Kidney (tissue), 14 donors: ENCODE measurements around the gene CNTN6. TPM values are rescaled to one million over a fixed set of nuclear protein-coding genes. Genes with fewer than 3 reads are reported as not detected.

Experiments used
- DNase-seq, 5 donors: peaks; one replicate each; pipeline ENCODE4 v3.0.0-alpha.2; 2013 to 2020
- FAIRE-seq: peaks from 2 replicates; lab custom pipeline; 2012; peaks lifted over from hg19 to GRCh38; lab: Jason Lieb, UNC
- H3K27ac ChIP-seq, 2 donors: one replicate each; pipeline ENCODE4 v1.7.0; 2013; ENCODE audit warnings: low read depth in 2 of 2, low read length in 2 of 2, inconsistent platforms in 1 of 2
- H3K27me3 ChIP-seq: one replicate; pipeline ENCODE4 v1.7.1; 2013; ENCODE audit warnings: low read length, inconsistent platforms; ENCODE audit not compliant: control insufficient read depth, insufficient read depth
- H3K36me3 ChIP-seq, 3 donors: one replicate each; pipeline versions ENCODE4 v1.7.0 to v1.7.1; 2013; ENCODE audit warnings: low read length in 3 of 3, control low read depth in 1 of 3, inconsistent platforms in 1 of 3; ENCODE audit not compliant: insufficient read depth in 3 of 3, control insufficient read depth in 2 of 3
- H3K4me1 ChIP-seq, 3 donors: one replicate each; pipeline versions ENCODE4 v1.7.0 to v1.7.1; 2013; ENCODE audit warnings: low read length in 3 of 3, inconsistent platforms in 1 of 3, low read depth in 1 of 3; ENCODE audit not compliant: control insufficient read depth in 2 of 3, insufficient read depth in 2 of 3
- H3K4me3 ChIP-seq, 3 donors: one replicate each; pipeline versions ENCODE4 v1.7.0 to v1.8.1; 2013; ENCODE audit warnings: low read length in 3 of 3, control low read depth in 1 of 3, inconsistent platforms in 1 of 3
- H3K9ac ChIP-seq, 3 donors: one replicate each; pipeline versions ENCODE4 v1.7.0 to v1.7.1; 2013; ENCODE audit warnings: low read length in 3 of 3, control low read depth in 1 of 3, inconsistent platforms in 1 of 3
- H3K9me3 ChIP-seq, 3 donors: one replicate each; pipeline versions ENCODE4 v1.7.0 to v1.7.1; 2013; ENCODE audit warnings: low read length in 3 of 3, control low read depth in 1 of 3, inconsistent platforms in 1 of 3; ENCODE audit not compliant: control insufficient read depth in 2 of 3, insufficient read depth in 1 of 3
- CTCF ChIP-seq: IDR thresholded peaks from 3 replicates; pipeline ENCODE4 v1.5.1; 2012; ENCODE audit warnings: mild to moderate bottlenecking, moderate library complexity, borderline replicate concordance; ENCODE audit not compliant: insufficient read depth; ENCODE audit errors: extremely low read depth
- intact Hi-C: fragments of 100-400 bp; cut with DNase I; formaldehyde crosslinking; loops from one replicate; pipeline ENCODE4 v1.11.1; 2022
- polyA plus RNA-seq: library from polyadenylated mRNA; stranded (reverse); fragments of 350-450 nt; fragmentation: Illumina TruSeq; extraction: RNeasy Lipid Tissue Mini Kit (QIAGEN cat#74804); gene quantifications from one replicate; pipeline ENCODE4 v1.2.3, GENCODE V29; 2014; ENCODE audit warnings: low read depth, low replicate concordance; ENCODE audit not compliant: insufficient read depth
- total RNA-seq: library from RNA; stranded (reverse); fragmentation: NEBNext Ultra II Directional; extraction: Animal tissue kit (Norgen Biotek cat#: 25700); gene quantifications from one replicate; pipeline ENCODE4 v1.2.1, GENCODE V29; 2021
- donor health status: control.
- donor health status: control.
- donor health status: control.
- donor health status: control.
- donor health status: control.
- donor health status: DM: yes; HTN: yes; CAD: no.
- donor health status: Normal renal cell carcinoma (clear cell type).

The CNTN6 gene
- total and polyA plus RNA-seq, 2 donors from 2014 or later, result 0.11 to 0.25 TPM

- Histone ChIP-seq H3K4me3 (no peak overlapping the region), H3K36me3 (no peaks in the 10 kb centered on the region), H3K27ac (no peak overlapping the region), H3K9me3 (no peaks in the 10 kb centered on the region), H3K9ac (no peak overlapping the region), H3K4me1 (no peaks in the 10 kb centered on the region), H3K27me3 (no peaks in the 10 kb centered on the region)
- FAIRE-seq (no peak), DNase-seq (no peak)
- no peak for TF ChIP-seq CTCF
- intact Hi-C loops, result no loop called here
Measured at GRCh38 chr3:1446531-1446930, 353.7 kb downstream of the CNTN6 start.

- no peak for TF ChIP-seq CTCF
- H3K27ac ChIP-seq, result no peak overlapping the region
Measured at GRCh38 chr3:1447452-1447851, 354.6 kb downstream of the CNTN6 start.

GRCh38 chr3:1448443-1448842 is 355.6 kb downstream of the CNTN6 start:
- Histone ChIP-seq H3K27ac (no peak overlapping the region), H3K4me1 (no peaks in the 10 kb centered on the region), H3K36me3 (no peaks in the 10 kb centered on the region), H3K27me3 (no peaks in the 10 kb centered on the region), H3K4me3 (no peak overlapping the region), H3K9ac (no peak overlapping the region), H3K9me3 (no peaks in the 10 kb centered on the region)
- no peak for TF ChIP-seq CTCF
- DNase-seq (no peak), FAIRE-seq (peak; percentile 32)
- intact Hi-C loops, result no loop called here

More at GRCh38 chr3:1447452-1447851, 354.6 kb downstream of the CNTN6 start:
- no peaks in the 10 kb centered on the region for H3K36me3 ChIP-seq
- DNase-seq, result peak in 2 of 5 donors; percentile 66 to 70
- H3K9ac ChIP-seq, result no peak overlapping the region
- intact Hi-C loops, result no loop called here
- no peaks in the 10 kb centered on the region for H3K9me3 ChIP-seq
- H3K27me3 ChIP-seq, result no peaks in the 10 kb centered on the region
- no peak for FAIRE-seq
- H3K4me1 ChIP-seq, result no peaks in the 10 kb centered on the region
- H3K4me3 ChIP-seq, result no peak overlapping the region
